Germinal center (tissue), 1 donor: ENCODE results near the gene NEMP2.
"Not testable (repeated sequence)": the region's sequence is repeated elsewhere in the genome, so short reads cannot be mapped to it uniquely, and the experiment has no call there.

Experiments used
- DNase-seq: peaks from one replicate; pipeline ENCODE4 v3.0.0; 2012; ENCODE audit warnings: mixed read lengths, low spot score

The NEMP2 gene

DNA sequence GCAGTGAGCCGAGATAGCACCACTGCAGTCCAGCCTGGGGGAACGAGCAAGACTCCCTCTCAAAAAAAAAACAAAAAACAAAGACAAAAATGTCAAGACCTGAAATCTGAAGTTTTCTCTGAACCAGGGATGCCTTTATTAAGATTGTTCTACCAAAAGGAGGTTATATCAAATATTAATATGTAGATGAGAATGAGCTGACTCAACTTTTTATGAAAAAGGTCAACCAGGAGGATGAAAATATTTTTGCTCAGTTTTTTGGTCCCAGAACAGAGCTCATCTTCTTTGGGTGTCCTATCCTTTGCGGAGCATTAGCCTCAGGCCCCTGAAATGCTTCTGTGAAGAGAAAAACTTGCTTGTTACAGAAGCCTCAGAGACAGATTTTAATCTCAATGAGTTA lies 44.0 kb downstream of the NEMP2 start:
- DNase-seq: no peak

DNA sequence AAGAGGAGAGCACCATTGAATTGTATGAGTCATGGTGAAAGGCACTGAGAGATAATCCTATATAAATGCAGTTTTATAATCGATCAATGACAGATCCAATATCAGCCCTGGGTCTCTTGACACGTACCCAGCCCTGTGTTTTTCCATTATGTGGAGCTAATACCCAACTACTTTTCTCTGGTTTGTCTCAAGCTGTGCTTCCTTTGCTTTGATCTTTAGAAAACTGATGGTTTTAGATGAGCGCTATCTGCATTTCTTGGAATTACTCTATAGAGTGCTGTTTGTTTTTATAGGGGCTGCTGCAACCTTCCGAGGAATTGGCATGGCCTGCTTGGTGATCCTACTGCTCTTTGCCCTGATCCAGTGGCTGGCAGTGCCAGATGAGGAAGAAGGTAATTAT lies 45.0 kb downstream of the NEMP2 start:
- DNase-seq: no peak

GRCh38 chr2:190488516-190489233 lies 45.8 kb downstream of the NEMP2 start:
- no peak for DNase-seq

DNA sequence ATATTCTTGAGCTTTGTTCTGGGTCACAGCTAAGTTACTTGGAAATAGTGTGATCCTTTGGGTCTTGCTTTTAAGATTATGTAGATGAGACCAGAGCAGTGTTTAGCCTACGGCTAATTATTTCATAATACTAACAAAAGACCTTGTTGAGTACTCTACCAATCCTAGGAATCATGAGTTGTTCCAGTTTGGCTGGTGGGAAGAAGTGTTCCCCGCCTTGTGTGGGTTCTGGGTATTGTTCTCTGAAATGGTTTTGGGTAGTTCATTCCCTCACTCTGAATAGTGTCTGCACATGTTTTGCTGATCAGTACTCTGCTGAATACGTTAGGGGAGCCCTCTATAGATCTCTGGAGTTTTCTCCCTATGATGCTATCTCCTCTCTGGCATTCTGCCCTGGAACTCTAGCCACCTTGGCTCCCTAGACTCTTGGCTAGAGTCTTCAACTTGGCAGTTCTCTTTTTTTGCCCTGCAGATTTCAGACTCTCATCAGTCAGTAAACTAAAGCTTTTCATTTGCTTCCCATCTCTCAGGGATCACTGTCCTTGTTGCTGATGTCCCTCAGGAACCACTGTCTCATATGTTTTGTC lies 48.4 kb downstream of the NEMP2 start:
- DNase-seq: no peak

- DNase-seq: no peak
Observed at GRCh38 chr2:190482451-190482850, 52.1 kb downstream of the NEMP2 start.

DNA sequence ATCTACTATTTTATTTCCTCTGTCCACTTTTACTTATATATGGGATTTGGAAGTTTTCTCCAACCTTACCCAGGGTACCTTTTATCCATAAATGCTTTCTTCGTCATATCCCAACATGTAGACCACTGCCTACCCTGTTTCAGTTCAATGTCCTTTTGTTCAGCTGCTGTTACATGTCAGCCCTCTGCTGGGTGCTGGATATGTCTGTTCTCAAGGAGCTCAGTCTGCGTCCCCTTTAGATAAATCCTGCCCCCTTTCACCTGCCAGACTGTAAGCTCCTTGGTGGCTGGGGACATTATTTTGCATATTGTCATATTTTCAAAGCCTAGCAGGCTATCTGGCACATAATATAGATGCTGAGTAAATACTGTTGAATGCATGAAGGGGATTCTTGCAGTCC lies 53.2 kb downstream of the NEMP2 start:
- no peak for DNase-seq

GRCh38 chr2:190478572-190479195 lies 55.8 kb downstream of the NEMP2 start:
- no peak for DNase-seq

GRCh38 chr2:190477661-190478454 lies 56.7 kb downstream of the NEMP2 start:
- no peak for DNase-seq

DNA sequence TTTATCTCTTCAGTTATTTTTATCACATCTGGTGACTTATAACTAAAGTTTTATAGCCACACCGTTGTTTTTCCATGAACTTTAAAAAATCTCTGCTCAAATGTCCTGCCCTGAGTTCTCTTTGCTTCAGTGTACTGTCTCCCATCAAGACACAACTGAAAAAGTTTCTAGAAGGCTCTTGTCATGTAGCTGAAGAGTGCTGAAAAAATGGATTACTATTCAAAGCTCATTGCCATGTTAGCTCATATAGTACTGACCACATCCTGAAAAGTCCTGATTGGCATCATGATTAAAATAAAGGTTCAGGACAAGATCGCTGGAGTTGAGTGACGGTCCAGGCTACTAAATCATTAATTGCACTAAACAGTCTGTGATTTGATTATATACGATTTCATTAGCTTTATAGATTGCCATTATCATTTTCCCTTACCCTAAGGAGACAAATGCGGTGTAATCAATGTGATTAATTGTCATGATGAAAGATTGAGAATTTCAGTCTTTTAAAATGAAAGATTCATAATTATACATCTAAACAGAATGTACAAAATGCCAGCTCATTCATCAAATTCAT lies 64.2 kb downstream of the NEMP2 start:
- DNase-seq: no peak

GRCh38 chr2:190469771-190470170 lies 64.8 kb downstream of the NEMP2 start:
- no peak for DNase-seq

- DNase-seq: no peak
Observed at GRCh38 chr2:190468814-190469569, 65.5 kb downstream of the NEMP2 start.

- not testable (repeated sequence) for DNase-seq
Observed at GRCh38 chr2:190468354-190468753, 66.2 kb downstream of the NEMP2 start.

DNA sequence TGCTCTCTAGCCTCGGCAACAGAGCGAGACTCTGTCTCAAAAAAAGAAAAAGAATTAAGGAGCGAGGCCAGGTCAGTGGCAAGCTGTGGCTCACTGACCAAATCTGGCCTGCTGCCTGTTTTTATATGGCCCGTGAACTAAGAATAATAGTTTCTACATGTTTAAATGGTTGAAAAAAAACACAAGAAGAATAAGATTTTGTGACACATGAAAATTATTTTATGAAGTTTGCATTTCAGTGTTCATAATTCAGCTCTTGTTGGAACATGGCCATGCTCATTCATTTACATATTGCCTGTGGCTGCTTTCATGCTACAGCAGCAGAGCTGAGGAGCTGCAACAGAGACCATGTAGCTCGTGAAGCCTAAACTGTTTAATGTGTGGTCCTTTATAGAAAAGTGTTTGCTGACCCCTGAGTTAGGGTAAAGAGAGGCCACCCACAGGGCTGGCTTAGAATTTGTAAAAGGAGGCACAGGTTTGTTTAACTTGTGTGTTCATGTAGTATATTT lies 66.9 kb downstream of the NEMP2 start:
- DNase-seq: no peak

DNA sequence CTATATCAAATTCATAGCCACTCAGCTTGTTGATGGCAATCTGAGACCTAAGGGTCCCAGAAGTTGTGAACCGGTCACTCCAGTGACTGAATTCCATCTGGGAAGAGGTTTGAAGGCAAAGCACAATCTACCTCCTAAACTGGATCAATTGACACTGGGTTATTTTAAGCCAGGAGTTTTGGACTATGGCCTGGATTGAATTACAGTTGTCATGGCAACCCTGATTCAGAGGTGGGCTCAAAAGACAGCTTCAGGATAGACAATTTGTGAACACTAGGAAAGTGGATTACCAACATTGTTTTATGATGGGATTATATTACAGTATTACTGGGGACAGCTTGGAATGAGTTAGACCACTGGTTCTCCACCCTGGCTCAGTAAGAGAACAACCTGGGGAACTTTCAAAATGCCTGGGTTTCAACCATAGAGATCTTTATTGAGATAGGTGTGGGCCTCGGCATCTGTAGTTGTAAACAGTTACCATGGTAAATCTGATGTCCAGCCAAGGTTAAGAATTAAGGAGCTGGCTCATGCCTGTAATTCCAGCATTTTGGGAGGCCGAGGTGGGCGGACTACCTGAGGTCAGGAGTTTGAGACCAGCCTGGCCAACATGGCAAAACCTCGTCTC lies 67.6 kb downstream of the NEMP2 start:
- no peak for DNase-seq

- no peak for DNase-seq
Observed at GRCh38 chr2:190465060-190465459, 69.5 kb downstream of the NEMP2 start.

- no peak for DNase-seq
Observed at GRCh38 chr2:190462611-190463010, 71.9 kb downstream of the NEMP2 start.

GRCh38 chr2:190462181-190462580 lies 72.3 kb downstream of the NEMP2 start:
- DNase-seq: no peak

DNA sequence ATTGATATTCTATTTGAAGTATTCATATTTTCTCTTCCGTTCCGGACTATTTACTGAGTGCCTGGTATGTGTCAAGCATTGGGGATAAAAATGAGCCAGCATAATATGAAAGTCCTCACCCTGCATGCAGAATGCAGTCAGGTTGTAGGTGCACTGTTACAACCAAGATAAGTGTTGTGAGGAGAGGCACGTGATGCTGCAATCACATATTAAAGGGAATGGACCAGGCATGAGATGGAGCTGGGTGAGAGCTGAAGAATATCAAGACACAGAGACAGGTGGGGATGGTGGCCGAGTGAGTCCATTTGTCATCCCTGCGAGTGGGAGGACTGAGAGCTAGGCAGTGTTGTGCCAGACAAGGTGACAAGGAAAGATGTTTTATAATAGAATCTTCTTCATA lies 74.0 kb downstream of the NEMP2 start:
- DNase-seq: no peak

DNA sequence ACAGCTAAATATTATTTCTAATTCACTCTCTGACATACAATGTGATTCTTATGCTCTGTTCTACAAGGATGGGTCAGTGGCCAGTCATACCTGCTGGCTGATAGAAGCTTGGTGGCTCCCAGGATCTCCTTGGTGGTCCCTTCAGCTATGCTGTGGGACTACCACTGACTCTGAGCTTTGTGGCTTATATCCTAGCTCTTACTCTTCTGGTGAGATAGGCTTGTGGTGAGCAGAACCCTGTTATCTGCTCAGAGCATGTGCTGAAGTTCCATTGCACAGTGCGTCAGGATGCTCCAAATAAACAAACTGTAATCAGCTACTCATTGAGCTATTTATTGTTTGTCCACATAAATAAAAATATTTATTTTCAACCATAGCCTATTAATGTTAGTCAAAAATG lies 74.6 kb downstream of the NEMP2 start:
- DNase-seq: no peak

GRCh38 chr2:190458352-190459107 lies 76.0 kb downstream of the NEMP2 start:
- DNase-seq: no peak
